ENCODE results near the gene CD72.

DNA sequence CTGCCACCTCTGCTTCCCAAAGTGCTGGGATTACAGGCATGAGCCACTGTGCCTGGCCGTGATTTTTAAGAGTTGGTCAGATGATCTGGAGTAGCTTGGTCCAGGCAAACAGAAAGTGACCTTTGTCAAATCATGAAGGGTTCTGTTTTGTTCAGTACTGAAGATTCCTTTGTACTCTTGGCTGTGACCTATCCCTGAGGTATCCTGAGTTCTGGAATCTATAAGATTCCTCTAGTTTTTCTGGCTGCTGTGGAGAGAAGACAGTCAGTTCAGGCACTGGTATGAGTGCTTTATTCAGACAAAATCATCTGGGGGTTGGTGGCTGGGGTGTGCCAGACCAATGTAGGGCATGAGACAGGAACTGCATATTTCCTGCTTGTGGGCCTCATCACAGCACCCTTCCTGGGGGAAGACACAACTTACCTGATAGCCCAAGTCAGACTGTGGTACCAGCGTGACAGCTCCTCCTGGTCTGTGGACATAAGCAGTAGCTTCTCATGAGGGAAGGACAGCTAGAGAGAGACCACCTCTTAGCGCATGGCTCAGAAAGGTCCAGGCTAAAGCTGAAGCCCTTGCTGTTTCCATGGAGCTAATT lies 43.6 kb upstream of the CD72 start:
- TF ChIP-seq TEAD4 (IDR thresholded peaks at IDR 0.05) (no peak), RAD21 (IDR thresholded peaks at IDR 0.05; ENCODE audit: low read depth) (no peak), CEBPB (IDR thresholded peaks at IDR 0.05) (no peak), EP300 (IDR thresholded peaks at IDR 0.05; ENCODE audit: borderline replicate concordance) (no peak), NFIC (IDR thresholded peaks at IDR 0.05) (no peak)
- TF ChIP-seq, protein P1, sequence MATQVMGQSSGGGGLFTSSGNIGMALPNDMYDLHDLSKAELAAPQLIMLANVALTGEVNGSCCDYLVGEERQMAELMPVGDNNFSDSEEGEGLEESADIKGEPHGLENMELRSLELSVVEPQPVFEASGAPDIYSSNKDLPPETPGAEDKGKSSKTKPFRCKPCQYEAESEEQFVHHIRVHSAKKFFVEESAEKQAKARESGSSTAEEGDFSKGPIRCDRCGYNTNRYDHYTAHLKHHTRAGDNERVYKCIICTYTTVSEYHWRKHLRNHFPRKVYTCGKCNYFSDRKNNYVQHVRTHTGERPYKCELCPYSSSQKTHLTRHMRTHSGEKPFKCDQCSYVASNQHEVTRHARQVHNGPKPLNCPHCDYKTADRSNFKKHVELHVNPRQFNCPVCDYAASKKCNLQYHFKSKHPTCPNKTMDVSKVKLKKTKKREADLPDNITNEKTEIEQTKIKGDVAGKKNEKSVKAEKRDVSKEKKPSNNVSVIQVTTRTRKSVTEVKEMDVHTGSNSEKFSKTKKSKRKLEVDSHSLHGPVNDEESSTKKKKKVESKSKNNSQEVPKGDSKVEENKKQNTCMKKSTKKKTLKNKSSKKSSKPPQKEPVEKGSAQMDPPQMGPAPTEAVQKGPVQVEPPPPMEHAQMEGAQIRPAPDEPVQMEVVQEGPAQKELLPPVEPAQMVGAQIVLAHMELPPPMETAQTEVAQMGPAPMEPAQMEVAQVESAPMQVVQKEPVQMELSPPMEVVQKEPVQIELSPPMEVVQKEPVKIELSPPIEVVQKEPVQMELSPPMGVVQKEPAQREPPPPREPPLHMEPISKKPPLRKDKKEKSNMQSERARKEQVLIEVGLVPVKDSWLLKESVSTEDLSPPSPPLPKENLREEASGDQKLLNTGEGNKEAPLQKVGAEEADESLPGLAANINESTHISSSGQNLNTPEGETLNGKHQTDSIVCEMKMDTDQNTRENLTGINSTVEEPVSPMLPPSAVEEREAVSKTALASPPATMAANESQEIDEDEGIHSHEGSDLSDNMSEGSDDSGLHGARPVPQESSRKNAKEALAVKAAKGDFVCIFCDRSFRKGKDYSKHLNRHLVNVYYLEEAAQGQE (IDR thresholded peaks at IDR 0.05; ENCODE audit: low read depth): no peak
